HG02852 (cell line): ENCODE results near the gene SMG6.
"Not testable (repeated sequence)": the region's sequence is repeated elsewhere in the genome, so short reads cannot be mapped to it uniquely, and the experiment has no call there.

Experiments used
- ATAC-seq: cut with Tn5 transposase; IDR thresholded peaks from one replicate; pipeline ENCODE4 v1.9.1; 2021; ENCODE audit warnings: mild to moderate bottlenecking, moderate library complexity; ENCODE audit not compliant: unreplicated experiment

The SMG6 gene

DNA sequence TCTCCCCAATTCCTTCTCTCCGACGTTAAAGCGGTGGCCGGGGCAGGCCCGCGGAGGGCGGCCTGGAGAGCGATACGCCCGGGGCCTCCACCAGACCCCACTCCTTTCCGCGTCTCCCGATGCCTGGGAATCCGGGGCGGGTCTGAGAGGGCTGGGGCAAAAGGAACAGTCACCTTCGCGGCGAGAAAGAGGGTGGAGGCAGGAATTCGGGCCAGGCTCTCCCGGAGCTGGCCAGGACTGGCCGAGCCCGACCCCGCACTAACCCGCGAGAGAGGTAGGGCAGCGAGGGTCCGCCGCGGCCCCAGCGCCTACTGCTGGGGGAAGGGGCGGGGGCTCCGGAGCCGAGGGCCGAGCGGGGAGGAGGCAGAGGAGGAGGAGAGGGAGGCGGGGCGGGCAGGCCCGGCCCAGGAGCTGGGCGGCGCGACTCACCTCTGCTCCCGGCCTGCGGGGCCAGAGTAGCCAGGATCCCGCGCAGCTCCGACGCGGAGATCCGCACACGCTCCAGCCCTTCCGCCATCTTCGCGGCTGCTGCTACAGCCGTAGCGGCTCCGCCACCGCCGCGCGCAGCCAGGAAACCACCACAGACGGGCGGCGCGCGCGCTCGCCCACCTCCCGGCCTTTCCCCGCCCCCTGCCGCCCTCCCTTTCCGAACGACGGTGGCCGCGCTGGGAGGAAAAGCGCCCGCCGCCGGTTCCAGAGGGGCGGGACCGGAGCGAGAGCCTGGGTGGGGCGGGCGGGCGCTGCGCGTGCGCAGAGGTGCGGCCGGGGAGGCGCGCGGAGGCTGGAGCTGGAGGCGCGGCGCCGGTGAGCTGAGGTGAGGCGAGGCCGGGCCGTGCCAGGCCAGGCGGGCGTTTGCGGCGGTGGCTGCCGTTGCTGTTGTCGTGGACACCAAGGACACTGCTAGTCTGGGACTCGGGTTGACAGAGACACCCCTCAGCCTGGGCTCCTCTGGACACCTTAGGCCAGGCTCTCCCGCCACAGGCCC is at the start of gene SMG6, which contains the start of gene SRR:
SMG6 (minus strand) TSS at position 582 of the 985 bp plus-strand sequence; CDS start at position 517, 65 bp downstream.
SRR (plus strand) TSS at position 747 of the 985 bp plus-strand sequence. CDS start 11,611 bp downstream, outside the sequence.
- ATAC-seq, result peak; percentile 78

DNA sequence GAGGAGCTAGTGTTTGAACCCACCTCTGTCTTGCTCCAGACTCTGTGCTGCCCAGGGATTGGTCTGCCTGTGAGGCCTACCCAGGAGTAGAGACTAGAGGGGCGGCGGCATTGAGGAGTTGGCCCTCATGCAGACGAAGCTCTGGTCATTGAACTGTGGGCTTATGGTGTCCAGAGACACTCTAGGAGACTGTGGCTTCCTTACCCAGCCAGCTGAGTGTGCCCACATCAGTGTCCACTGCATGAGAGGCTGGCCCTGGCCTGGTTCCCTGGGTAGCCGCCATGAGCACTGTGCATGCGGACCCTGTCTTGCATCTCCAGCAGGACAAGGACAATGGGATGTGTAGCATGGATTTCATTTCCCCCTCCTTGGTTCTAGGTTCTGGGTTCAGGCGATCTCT is 47.7 kb upstream of the SMG6 start:
- no peak for ATAC-seq

DNA sequence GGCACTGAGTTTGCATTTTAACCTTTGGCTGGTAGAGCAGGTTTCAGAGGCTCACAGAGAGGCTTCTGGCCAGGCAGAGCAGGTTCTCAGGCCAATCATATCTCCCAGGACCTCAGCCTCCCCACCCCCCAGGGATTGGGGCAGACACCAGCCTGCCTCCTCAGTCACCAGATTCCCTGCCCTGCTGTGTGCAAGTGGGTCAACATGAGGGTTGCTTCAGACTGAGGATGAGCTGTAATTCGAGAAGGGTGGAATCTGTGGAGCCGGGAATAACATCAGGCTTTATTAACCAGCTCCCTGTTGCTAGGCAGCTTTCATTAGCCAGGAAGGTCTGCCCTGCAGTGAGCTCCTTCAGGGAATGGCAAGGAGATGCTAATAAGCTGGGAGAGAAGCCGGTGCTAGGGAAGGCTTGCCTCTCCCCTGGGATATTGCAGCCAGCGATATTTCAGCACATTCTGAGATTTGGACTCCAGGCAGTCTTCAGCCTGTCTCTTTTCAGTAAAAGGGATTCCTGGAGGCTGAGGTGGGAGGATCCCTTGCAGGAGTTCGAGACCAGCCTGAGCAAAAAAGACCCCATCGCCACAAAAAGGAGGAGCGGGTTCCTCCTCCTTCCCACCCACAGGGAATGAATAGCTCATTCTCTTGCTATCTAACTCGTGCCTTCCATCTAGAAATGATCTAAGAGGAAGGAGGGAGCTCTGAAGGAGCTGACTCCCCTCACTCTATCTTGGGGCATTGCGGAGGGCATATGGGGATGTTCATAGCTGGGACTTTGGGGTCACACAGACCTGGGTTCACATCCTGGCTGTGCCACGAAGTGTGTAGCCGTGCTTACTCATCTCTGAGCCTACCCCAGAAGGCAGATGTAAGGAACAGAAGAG is 44.5 kb upstream of the SMG6 start:
- no peak for ATAC-seq

DNA sequence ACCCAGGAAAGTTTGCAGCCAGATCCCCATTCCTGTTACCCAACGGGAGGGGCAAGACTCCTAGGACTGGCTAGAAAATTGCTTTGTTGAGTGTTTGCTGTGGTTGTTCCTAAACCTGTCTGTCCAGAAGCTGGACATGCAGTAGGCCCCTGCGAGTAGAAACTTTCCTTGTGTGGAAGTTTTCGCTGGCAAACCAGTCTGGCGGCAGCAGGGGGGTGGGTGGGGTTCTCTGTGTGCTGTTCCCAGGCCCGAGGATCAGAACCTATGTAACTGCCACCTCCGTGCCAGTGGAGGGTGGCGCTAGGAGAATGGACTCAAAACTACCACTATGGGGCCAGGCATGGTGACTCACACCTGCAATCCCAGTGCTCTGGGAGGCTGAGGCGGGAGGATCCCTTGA is 42.9 kb upstream of the SMG6 start:
- ATAC-seq, result no peak

DNA sequence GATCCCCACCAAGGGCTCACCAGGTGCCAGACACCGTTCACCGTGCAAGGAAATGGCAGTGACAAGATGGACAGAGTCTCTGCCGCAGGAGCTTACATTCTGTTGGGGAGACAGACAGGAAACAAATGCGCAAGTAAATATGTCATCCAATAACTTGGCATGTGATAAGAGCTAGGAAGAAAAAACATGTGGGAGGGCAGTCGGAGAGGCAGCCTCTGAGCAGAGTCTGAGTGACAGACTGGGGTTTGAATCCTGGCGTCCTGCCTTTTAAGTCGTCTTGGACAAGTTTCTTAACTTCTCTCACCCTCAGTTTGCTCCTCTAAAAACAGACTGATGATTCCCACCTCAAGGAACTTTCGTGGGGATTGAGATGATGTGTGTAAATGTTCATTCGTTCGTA is 40.9 kb upstream of the SMG6 start:
- ATAC-seq, result no peak

DNA sequence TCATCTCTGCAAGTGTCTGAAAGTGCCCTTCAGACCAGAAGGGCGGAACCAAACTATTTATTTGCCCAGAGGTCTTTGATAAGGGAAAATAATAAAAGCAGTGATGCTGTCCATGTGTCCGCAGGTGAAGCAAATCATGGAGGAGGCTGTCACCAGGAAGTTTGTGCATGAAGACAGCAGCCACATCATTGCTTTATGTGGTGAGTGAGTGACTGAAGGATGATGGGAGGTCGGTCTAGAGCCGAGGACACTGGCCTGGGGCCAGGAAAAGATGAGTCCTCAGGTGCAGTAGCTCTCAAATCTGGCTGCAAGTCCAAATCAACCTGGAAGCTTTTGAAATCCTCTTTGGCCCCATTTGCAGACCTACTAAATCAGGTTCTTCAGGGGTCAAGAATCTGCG is 39.8 kb upstream of the SMG6 start:
- no peak for ATAC-seq

DNA sequence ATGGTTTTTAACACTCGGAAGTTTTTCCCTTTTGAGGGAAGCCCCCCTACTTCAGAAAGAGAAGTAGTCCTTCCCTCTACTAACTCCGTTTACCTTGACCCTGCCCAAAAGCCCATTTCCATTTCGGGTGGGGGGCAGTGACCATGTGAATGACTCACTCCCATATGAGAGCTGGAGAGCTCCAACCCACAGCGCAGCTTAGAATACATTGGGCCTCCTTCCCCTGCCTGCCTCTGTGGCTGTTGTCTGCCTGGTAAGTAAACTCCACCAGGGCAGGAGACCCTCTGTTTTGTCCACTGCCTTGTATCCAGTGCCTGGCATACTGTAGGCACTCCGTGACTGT is 34.7 kb upstream of the SMG6 start:
- no peak for ATAC-seq

DNA sequence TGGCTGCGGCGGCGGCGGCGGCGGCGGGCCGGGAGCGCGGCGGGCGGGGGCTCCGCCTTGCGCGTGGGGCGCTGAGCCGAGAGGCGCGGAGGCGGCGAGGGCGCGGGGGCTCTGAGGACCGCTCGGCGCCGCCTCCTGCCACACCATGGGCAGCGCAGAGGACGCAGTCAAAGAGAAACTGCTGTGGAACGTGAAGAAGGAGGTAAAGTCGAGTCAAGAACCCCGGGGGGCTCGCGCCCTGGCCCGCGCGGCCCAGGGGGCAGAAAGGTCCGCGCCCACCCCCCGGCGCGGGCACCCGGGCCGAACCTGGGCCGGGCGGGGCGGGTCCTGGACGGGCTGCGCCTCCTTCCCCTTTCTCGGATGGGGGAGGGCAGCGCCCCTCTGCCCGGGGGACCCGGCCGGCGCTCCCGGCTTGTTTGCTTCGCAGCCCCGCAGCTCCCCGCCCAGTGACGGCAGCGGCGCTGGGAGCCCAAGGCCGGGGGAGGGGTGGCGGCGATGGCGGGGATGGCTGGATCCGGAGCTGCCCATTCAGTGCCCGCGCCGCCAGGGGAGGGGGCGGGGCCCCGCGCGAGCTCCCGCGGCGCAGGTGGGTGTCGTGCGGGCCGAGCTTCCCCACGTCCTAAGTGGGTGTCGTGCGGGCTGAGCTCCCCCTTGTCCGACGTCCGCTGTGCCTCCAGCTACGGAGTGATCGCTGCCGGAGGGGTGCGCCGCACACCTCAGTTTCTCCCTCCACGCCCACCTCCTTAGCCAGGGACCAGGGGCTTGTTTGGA is 34.1 kb upstream of the SMG6 start:
- ATAC-seq, result no peak

DNA sequence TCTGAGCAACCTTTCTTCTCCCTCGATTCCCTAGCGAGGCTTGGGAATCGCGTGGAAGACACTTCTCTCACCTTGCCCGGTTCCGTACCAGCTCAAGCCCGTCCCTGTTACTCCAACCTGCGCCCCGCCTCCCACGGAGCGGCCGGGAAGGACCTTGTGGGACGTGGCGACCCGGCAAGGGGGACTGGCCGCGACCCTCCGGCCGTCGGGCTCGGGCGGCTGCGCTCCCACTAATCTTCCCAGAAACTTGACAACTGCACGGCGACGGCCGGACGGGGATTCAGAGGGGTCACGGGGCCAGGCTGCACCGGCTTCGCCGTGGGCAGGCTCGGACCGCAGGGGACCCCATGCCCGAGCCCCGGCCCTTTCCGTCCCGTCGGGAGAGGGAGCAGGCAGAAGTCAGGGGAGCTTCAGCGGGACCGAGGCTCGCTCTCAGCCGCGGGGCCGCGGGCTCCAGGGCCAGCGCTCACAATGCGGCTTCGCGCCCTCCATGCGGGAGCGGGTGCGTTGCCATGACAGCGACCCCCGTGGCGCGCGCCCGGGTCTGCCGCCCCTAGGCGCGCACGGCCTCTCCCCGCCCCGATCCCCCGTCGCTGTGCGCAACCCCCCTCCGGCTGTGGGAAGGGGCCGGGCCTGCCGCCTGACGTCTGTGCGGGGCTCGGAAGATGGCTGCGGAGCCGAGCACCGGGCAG is 33.4 kb upstream of the SMG6 start, which contains the start of gene SGSM2:
SGSM2 (plus strand) TSS at position 650 of the 692 bp plus-strand sequence. CDS start 188 bp downstream, outside the sequence.
- peak; percentile 17 for ATAC-seq

DNA sequence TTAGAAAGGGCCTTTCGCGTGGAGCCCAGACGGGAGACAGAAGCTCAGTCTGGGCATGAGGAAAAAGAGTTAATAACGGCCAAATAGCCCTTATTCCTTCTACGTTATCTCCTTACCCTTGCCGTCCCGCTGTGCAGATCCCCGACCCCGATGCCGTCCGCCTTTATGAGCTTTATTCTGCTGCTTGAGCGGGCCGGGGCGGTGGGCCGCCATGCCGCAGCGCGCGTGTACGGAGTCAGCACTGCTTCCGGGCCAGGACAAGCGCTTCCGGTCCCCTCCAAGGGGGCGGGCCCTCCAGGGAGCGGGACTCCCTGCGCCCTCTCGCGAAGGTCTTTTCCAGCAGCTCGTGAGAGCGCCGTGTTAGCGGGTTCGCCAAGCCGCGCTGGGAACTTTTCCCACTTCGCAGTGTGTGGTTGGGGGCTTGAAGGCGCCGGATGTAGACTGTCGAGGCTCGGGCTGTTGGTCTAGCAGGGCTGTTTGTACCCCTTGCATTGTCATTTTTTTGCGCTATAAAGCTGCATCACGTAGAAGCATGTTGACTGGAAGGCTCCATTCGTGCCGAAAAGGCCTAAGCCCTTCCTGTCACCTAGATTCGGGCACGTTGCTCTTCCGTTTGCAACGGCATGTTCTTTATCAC is 32.7 kb upstream of the SMG6 start, which contains the start of gene TSR1:
TSR1 (minus strand) TSS at position 243 of the 637 bp plus-strand sequence; CDS start at position 213, 30 bp downstream.
- peak; percentile 77 for ATAC-seq

DNA sequence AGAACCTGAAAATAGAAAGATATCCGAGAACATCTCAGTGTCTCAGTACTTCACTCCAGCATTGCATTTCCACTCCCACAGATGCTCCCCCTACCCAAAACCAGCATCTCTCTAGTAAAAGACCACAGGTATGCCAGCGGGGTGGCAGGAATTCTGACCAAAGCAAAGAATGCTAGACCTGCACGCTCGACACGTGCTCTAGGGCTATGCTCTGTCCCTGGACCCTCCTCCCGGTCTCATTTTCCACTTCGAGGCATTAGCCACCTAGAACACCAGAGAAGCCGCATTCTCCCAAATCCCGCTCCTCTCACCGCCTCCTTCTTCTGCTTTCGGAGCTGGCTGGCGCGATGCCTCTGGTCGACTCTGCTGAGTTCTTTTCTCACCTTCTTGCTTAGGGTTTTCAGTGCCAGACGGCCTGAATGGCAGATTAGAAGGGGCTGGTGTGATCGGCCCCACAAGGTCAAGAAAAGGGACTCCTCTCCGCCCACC is 32.2 kb upstream of the SMG6 start:
- no peak for ATAC-seq

DNA sequence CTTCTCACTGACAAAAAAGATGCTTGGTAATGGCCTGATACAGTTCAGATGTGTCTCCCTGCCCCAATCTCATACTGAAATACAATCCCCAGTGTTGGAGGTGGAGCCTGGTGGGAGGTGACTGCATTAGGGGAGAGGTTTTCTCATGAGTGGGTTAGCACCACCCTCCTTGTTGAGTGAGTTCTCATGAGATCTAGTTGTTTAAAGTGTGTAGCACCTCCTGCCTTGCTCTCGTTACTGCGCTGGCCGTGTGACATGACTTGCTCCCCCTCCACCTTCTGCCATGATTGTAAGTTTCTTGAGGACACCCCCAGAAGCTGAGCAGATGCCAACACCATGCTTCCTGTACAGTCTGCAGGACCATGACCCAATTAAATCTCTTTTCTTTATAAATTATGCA is 27.7 kb upstream of the SMG6 start:
- ATAC-seq, result no peak

DNA sequence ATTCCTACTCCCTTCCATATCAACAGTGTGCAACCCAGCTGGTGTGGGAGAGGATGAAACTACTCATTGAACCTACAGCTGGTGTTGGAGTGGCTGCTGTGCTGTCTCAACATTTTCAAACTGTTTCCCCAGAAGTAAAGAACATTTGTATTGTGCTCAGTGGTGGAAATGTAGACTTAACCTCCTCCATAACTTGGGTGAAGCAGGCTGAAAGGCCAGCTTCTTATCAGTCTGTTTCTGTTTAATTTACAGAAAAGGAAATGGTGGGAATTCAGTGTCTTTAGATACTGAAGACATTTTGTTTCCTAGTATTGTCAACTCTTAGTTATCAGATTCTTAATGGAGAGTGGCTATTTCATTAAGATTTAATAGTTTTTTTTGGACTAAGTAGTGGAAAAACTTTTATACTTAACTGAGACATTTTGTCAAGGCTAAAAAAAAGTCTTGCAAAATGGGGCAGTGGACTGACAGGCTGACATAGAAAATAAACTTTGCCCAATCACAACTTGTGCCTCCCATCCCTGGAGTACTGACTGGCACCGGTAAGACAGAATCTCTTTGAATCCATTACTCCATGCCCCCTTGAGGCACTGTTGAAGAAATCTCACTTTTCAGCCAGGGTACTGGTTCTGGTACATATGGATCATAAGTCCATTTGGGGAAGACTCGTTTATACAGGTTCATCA is 20.2 kb upstream of the SMG6 start:
- ATAC-seq, result no peak

DNA sequence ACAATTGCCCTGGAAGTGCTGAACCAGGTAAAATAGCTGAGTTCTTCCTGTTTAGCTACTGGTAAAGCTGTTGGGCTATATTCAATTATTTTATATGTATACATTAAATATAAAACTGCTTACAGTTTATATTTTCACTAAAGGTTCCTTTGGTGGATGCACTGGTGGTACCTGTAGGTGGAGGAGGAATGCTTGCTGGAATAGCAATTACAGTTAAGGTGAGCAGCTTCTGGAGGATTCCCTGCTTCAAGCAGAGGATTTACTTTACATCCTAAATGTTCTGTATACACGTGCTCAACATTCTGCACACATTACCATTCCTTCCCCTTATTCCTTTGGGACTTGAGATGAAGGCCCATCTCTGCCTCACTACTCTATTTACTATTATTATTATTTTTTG is 17.8 kb upstream of the SMG6 start:
- ATAC-seq, result no peak

DNA sequence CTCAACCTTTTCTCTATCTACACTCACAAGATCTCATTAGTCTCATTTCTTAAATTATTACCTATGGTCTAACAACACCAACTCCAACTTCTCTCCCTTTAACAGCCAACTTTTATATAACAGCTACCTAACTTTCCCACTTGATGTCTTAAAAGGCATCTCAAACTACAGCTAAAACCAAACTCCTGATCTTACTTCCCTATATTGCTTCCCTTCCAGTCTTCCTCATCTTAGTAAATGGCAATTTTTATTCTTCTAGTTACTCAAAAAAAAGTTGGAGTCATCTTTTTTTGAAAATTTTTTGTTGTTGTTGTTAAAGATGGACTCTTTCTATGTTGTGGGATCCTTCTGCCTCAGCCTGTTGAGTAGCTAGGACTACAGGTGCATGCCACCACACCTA is 15.5 kb upstream of the SMG6 start:
- ATAC-seq, result no peak

DNA sequence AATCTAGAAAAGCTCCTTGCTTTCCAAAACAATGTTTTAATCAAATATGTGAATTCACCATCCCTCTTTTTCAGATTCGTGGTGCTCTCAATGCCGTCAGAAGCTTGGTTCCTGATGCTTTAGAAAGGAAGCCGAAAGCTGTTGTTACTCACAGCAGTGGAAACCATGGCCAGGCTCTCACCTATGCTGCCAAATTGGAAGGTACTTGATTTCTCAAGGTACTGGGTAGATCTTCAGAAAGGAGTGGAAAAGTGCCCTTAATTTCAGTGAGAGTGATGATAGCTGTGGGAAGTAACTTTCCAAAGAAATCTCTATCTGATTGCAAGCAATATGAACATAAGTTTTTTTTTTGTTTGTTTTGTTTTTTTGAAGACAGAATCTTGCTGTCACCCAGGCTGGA is 14.2 kb upstream of the SMG6 start:
- ATAC-seq, result no peak

DNA sequence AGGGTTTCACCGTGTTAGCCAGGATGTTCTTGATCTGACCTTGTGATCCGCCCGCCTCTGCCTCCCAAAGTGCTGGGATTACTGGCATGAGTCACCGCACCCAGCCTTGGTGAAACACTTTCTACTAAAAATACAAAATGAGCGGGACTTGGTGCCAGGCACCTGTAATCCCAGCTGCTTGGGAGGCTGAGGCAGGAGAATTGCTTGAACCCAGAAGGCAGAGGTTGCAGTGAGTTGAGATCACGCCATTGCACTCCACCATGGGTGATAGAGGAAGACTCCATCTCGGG is 13.3 kb upstream of the SMG6 start:
- not testable (repeated sequence) for ATAC-seq

DNA sequence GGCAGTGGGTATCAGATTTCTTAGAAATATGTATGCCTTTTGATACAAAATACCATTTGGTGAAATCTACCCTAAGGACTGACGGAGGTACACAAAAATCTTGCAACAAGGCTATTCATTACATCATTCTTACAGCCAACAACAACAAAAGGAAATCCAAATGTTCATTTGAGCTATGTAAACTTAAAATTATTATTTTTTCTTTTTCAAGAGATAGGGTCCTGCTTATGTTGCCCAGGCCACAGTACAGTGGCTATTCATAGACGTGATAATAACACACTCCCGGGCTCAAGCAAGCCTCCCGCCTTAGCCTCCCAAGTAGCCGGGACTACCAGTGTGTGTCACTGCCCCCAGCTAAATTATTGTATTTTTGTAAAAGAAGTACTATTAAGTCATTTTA is 9.2 kb upstream of the SMG6 start:
- ATAC-seq, result no peak
